Lower lobe of right lung (tissue), 2 donors: Measurements from ENCODE around the gene TACC2. TPM values are rescaled to one million over a fixed set of nuclear protein-coding genes. Genes with fewer than 3 reads are reported as not detected.

ENCODE experiments used
- ATAC-seq, 2 donors: fragments of 200-7000 bp; cut with Tn5 transposase; one replicate each; pipeline ENCODE4 v1.9.1; 2020 to 2022; ENCODE audit warnings: mild to moderate bottlenecking in 2 of 2, moderate library complexity in 2 of 2
- DNase-seq: peaks from one replicate; pipeline ENCODE4 v3.0.0-alpha.2; 2020
- H3K27ac ChIP-seq: fragments of 200-600 bp; one replicate; pipeline ENCODE4 v1.8.0; 2022
- H3K27me3 ChIP-seq: fragments of 200-600 bp; one replicate; pipeline ENCODE4 v1.8.0; 2022; ENCODE audit warnings: low read depth
- H3K36me3 ChIP-seq: fragments of 200-600 bp; one replicate; pipeline ENCODE4 v1.8.0; 2022; ENCODE audit warnings: mild to moderate bottlenecking
- H3K4me1 ChIP-seq: fragments of 200-600 bp; one replicate; pipeline ENCODE4 v1.8.0; 2022
- H3K4me3 ChIP-seq: fragments of 200-600 bp; one replicate; pipeline ENCODE4 v1.8.0; 2022; ENCODE audit warnings: mild to moderate bottlenecking
- H3K9me3 ChIP-seq: fragments of 200-600 bp; one replicate; pipeline ENCODE4 v1.8.0; 2022
- CTCF ChIP-seq: fragments of 200-600 bp; IDR thresholded peaks from one replicate; pipeline ENCODE4 v1.8.0; 2022; ENCODE audit warnings: antibody characterized with exemption, mild to moderate bottlenecking
- intact Hi-C: fragments of 100-400 bp; cut with DNase I; formaldehyde crosslinking; loops from one replicate; pipeline ENCODE4 v1.11.0; 2022
- total RNA-seq: library from RNA; stranded (reverse); fragmentation: NEBNext Ultra II Directional; extraction: Animal tissue kit (Norgen Biotek cat#: 25700); gene quantifications from one replicate; pipeline ENCODE4 v1.2.1, GENCODE V29; 2021
- donor health status: DM: no; HTN: yes; CAD: no; lungs with severe emphysema.

Gene TACC2
- total RNA-seq, 1 donor from 2014 or later = 141 TPM

DNA sequence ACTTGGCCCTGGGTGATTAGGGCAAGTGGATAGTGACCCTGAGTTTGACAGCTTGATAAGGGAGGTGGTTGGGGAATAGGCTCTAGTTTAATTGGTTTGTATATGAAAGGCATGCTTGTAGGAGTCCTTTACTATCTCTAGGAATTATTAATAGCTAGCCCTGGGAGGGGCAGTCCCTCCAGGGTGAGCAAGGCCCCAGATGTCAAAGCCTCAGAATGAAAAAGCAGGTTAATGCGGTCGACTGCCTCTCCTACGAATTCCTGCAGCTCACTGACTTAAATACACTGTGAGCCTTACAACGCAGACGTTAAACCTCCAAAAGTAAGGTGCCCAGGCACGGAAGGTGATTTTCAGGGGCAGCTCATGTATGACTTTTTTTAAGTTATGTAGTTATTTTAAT is 276.9 kb downstream of the TACC2 start:
- no peak for ATAC-seq

GRCh38 chr10:122267849-122268737 is 279.1 kb downstream of the TACC2 start:
- Histone ChIP-seq H3K27me3 (no peaks in the 10 kb centered on the region), H3K4me1 (peaks cover 5% of the 10 kb centered on the region), H3K4me3 (no peak overlapping the region), H3K36me3 (peaks cover 13% of the 10 kb centered on the region), H3K27ac (peak overlapping the region; percentile 56), H3K9me3 (no peaks in the 10 kb centered on the region)
- intact Hi-C loops = no loop called here
- DNase-seq (peak; percentile 60), ATAC-seq (peak; percentile 73 to 85)
- TF ChIP-seq CTCF = peak; percentile 93

More for the DNA sequence above, 276.9 kb downstream of the TACC2 start:
- Histone ChIP-seq H3K9me3 (peaks cover 3% of the 10 kb centered on the region), H3K4me3 (no peak overlapping the region), H3K27ac (no peak overlapping the region), H3K4me1 (peaks cover 5% of the 10 kb centered on the region), H3K27me3 (no peaks in the 10 kb centered on the region), H3K36me3 (peaks cover 13% of the 10 kb centered on the region)
- DNase-seq = no peak
- intact Hi-C loops = no loop called here
- TF ChIP-seq CTCF = no peak

GRCh38 chr10:122269059-122269687 is 280.2 kb downstream of the TACC2 start:
- H3K27me3 ChIP-seq = no peaks in the 10 kb centered on the region
- no peaks in the 10 kb centered on the region for H3K9me3 ChIP-seq
- peak overlapping the region; percentile 56 for H3K27ac ChIP-seq
- peaks cover 5% of the 10 kb centered on the region for H3K4me1 ChIP-seq
- ATAC-seq (peak; percentile 78 to 83), DNase-seq (peak; percentile 72)
- intact Hi-C loops = no loop called here
- TF ChIP-seq CTCF = no peak
- H3K36me3 ChIP-seq = peaks cover 13% of the 10 kb centered on the region
- H3K4me3 ChIP-seq = no peak overlapping the region

DNA sequence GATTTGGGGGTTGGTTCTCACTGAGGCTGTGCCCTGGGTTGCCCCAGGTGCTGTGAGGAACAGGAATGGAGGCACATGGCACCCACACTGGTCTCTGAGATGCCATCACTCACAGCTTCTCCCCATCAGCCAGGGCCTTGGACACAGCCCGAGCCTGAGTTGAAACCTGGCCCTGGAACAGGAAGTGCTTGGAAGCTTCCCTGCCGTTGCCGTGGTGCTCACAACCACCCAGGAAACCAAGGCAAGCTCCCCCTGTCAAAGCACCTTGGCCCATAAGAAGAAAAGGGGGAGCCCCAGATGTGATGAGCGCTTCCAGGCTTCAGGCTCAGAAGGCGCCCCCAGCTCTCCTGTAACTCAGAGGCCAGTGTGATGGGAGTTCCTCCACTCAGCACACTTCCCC is 282.1 kb downstream of the TACC2 start, which contains the start of gene BTBD16:
Gene BTBD16, plus strand, starts transcription at position 221 of the 400 bp plus-strand sequence. CDS start 3,786 bp downstream, outside the sequence.
- no peaks in the 10 kb centered on the region for H3K27me3 ChIP-seq
- H3K4me1 ChIP-seq = peaks cover 5% of the 10 kb centered on the region
- DNase-seq = no peak
- H3K27ac ChIP-seq = no peak within 1 kb of the TSS
- H3K4me3 ChIP-seq = no peak within 1 kb of the TSS
- H3K36me3 ChIP-seq = peaks cover 7% of the 10 kb centered on the region
- TF ChIP-seq CTCF = no peak
- intact Hi-C loops = no loop called here
- ATAC-seq = no peak
- no peaks in the 10 kb centered on the region for H3K9me3 ChIP-seq

- Histone ChIP-seq H3K4me1 (no peaks in the 10 kb centered on the region), H3K36me3 (no peaks in the 10 kb centered on the region), H3K9me3 (no peaks in the 10 kb centered on the region), H3K4me3 (no peak overlapping the region), H3K27ac (no peak overlapping the region), H3K27me3 (no peaks in the 10 kb centered on the region)
- no peak for ATAC-seq
- no peak for DNase-seq
- intact Hi-C loops = no loop called here
- no peak for TF ChIP-seq CTCF
Observed at GRCh38 chr10:122273966-122274545, 285.1 kb downstream of the TACC2 start.
